Tibial artery (tissue), 4 donors: ENCODE data around the gene TEX36.
"Not testable (repeated sequence)": the region's sequence is repeated elsewhere in the genome, so short reads cannot be mapped to it uniquely, and the experiment has no call there.

Source experiments
- DNase-seq, 2 donors: peaks; one replicate each; pipeline ENCODE4 v3.0.0-alpha.2; 2019
- H3K27ac ChIP-seq, 2 donors: fragments of 200-600 bp; sonication (generic) in 1 of 2; 1 replicate in 1 of 2; 2 replicates in 1 of 2; pipeline ENCODE4 v1.5.1; 2018 to 2019; ENCODE audit warnings: mild to moderate bottlenecking in 1 of 2
- H3K27me3 ChIP-seq, 2 donors: fragments of 200-600 bp; sonication (generic) in 1 of 2; one replicate each; pipeline versions ENCODE4 v1.5.1 to v1.6.0; 2016 to 2019
- H3K36me3 ChIP-seq, 3 donors: fragments of 200-600 bp; sonication (generic) in 2 of 3; one replicate each; pipeline ENCODE4 v1.5.1; 2016 to 2019; ENCODE audit warnings: mild to moderate bottlenecking in 2 of 3
- H3K4me1 ChIP-seq, 4 donors: fragments of 200-600 bp; sonication (generic) in 2 of 4; 1 replicate in 3 of 4; 2 replicates in 1 of 4; pipeline ENCODE4 v1.5.1; 2016 to 2019
- H3K4me3 ChIP-seq, 2 donors: fragments of 200-600 bp; sonication (generic) in 1 of 2; 1 replicate in 1 of 2; 2 replicates in 1 of 2; pipeline ENCODE4 v1.5.1; 2018 to 2019; ENCODE audit warnings: mild to moderate bottlenecking in 2 of 2
- H3K9me3 ChIP-seq, 3 donors: fragments of 200-600 bp; sonication (generic) in 1 of 3; one replicate each; pipeline ENCODE4 v1.5.1; 2016 to 2019
- intact Hi-C: fragments of 100-400 bp; cut with DNase I; formaldehyde crosslinking; loops from one replicate; pipeline ENCODE4 v1.15.0; 2023; ENCODE audit warnings: low total_unique reads
- TF ChIP-seq, protein P1 (sequence below), 2 experiments: fragments of 200-600 bp in 1 of 2; fragments of 450-650 bp in 1 of 2; IDR thresholded peaks; one replicate each; pipeline ENCODE4 v1.5.1; 2017 to 2019; ENCODE audit warnings: antibody characterized with exemption in 2 of 2, mild to moderate bottlenecking in 1 of 2, moderate library complexity in 1 of 2

TEX36 gene

GRCh38 chr10:125627646-125628045 is 55.3 kb downstream of the TEX36 start:
- TF ChIP-seq, protein P1, sequence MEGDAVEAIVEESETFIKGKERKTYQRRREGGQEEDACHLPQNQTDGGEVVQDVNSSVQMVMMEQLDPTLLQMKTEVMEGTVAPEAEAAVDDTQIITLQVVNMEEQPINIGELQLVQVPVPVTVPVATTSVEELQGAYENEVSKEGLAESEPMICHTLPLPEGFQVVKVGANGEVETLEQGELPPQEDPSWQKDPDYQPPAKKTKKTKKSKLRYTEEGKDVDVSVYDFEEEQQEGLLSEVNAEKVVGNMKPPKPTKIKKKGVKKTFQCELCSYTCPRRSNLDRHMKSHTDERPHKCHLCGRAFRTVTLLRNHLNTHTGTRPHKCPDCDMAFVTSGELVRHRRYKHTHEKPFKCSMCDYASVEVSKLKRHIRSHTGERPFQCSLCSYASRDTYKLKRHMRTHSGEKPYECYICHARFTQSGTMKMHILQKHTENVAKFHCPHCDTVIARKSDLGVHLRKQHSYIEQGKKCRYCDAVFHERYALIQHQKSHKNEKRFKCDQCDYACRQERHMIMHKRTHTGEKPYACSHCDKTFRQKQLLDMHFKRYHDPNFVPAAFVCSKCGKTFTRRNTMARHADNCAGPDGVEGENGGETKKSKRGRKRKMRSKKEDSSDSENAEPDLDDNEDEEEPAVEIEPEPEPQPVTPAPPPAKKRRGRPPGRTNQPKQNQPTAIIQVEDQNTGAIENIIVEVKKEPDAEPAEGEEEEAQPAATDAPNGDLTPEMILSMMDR (IDR thresholded peaks at IDR 0.05): no peak
- intact Hi-C loops: no loop called here
- Histone ChIP-seq H3K27ac (no peak overlapping the region), H3K27me3 (peaks cover 0 to 22% of the 10 kb centered on the region in 2 donors), H3K4me3 (no peak overlapping the region), H3K9me3 (no peaks in the 10 kb centered on the region), H3K36me3 (no peaks in the 10 kb centered on the region), H3K4me1 (no peaks in the 10 kb centered on the region)
- DNase-seq: no peak

DNA sequence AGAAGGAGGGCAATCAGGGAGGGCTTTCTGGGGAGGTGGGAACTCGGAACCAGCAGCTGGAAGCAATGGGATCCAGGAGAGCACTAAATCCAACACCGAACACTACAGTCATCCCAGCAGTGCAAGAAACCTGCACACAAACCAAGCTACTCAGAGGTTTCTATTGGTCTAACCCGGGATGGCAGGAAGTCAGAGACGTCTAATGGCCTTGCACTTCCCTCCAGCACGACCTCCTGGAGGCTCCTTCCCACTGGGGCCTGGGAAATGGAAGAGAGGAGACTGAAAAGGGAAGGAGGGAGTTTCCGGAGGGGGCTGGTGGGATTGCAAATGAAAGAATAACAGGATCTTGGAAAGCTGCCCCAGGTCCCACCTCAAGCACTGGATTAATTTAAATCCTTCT is 56.3 kb downstream of the TEX36 start:
- no peak for DNase-seq
- TF ChIP-seq, protein P1 (IDR thresholded peaks at IDR 0.05): no peak
- H3K36me3 ChIP-seq: no peaks in the 10 kb centered on the region
- no peaks in the 10 kb centered on the region for H3K9me3 ChIP-seq
- H3K27ac ChIP-seq: no peak overlapping the region
- H3K4me1 ChIP-seq: no peaks in the 10 kb centered on the region
- intact Hi-C loops: no loop called here
- H3K27me3 ChIP-seq: peaks cover 0 to 23% of the 10 kb centered on the region in 2 donors
- H3K4me3 ChIP-seq: no peak overlapping the region

DNA sequence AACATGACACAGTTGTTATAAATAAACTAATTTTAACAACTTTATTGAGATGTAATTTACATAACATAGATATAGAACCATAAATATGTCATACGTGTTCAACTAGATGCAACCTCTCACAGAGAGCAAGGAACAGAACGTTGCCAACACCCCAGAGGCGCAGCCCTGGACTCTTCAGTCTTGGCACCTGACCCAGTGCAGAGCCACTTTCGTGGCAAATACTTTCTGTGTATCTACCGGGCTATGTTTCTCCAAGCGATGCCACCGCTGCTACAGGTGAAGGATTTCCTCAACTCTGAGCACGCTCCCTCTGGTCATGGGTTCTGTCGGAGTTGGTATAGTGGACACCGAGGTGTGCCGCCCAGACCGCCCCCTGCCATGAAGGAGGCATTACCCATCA is 57.4 kb downstream of the TEX36 start:
- Histone ChIP-seq H3K27me3 (peaks cover 0 to 23% of the 10 kb centered on the region in 2 donors), H3K4me3 (no peak overlapping the region), H3K36me3 (no peaks in the 10 kb centered on the region), H3K27ac (no peak overlapping the region), H3K9me3 (no peaks in the 10 kb centered on the region), H3K4me1 (no peaks in the 10 kb centered on the region)
- intact Hi-C loops: no loop called here
- DNase-seq: no peak
- TF ChIP-seq, protein P1 (IDR thresholded peaks at IDR 0.05): no peak

GRCh38 chr10:125624800-125625199 is 58.2 kb downstream of the TEX36 start:
- H3K4me3 ChIP-seq: no peak overlapping the region
- intact Hi-C loops: no loop called here
- no peaks in the 10 kb centered on the region for H3K4me1 ChIP-seq
- H3K27me3 ChIP-seq: peaks cover 0 to 23% of the 10 kb centered on the region in 2 donors
- no peaks in the 10 kb centered on the region for H3K9me3 ChIP-seq
- TF ChIP-seq, protein P1 (IDR thresholded peaks at IDR 0.05): no peak
- no peak for DNase-seq
- H3K27ac ChIP-seq: no peak overlapping the region
- H3K36me3 ChIP-seq: no peaks in the 10 kb centered on the region

DNA sequence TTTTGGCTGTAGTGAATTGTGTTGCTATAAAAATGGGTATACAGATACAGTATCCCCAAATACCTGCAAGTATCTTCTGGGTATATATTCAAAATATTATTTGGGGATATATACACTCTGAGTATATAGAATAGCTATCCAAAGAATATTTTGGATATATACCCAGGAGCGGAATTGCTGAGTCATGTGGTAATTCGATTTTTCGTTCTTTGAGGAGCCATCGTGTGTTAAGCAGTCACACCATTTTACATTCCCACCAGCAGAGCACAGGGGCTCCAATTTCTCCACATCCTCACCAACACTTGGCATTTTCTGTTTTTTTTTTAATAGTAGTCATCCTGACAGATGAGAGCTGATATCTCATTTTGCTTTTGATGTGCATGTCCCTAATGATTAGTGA is 61.9 kb downstream of the TEX36 start:
- no peaks in the 10 kb centered on the region for H3K36me3 ChIP-seq
- H3K4me1 ChIP-seq: no peaks in the 10 kb centered on the region
- H3K4me3 ChIP-seq: no peak overlapping the region
- TF ChIP-seq, protein P1 (IDR thresholded peaks at IDR 0.05): no peak
- H3K27me3 ChIP-seq: peaks cover 0 to 16% of the 10 kb centered on the region in 2 donors
- H3K27ac ChIP-seq: no peak overlapping the region
- intact Hi-C loops: no loop called here
- DNase-seq: no peak
- no peaks in the 10 kb centered on the region for H3K9me3 ChIP-seq

DNA sequence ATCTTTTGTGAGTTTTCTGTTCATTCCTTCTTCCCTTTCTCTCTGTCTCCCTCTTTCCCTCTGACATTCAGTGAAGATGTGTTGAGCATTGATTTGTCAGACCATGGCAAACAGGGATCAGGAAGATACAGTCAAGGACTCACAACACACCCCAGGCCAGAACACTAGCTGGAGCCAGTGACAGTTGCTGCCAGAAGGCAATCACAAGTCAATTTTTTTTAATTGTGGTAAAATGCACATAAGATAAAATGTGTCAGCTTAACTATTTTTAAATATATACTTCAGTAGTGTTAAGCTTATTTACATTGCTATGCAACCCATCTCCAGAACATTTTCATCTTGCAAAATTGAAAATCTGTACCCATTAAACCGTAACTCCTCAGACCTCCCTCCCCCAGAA is 62.6 kb downstream of the TEX36 start:
- Histone ChIP-seq H3K36me3 (no peaks in the 10 kb centered on the region), H3K4me1 (no peaks in the 10 kb centered on the region), H3K4me3 (no peak overlapping the region), H3K9me3 (no peaks in the 10 kb centered on the region), H3K27ac (no peak overlapping the region), H3K27me3 (peaks cover 0 to 10% of the 10 kb centered on the region in 2 donors)
- TF ChIP-seq, protein P1 (IDR thresholded peaks at IDR 0.05): no peak
- intact Hi-C loops: no loop called here
- DNase-seq: no peak

- H3K9me3 ChIP-seq, H3K27me3 ChIP-seq, H3K36me3 ChIP-seq, intact Hi-C loops, H3K27ac ChIP-seq, H3K4me1 ChIP-seq, H3K4me3 ChIP-seq, DNase-seq: not testable (repeated sequence)
Observed at GRCh38 chr10:125613062-125613461, 69.9 kb downstream of the TEX36 start.
